Measurements from ENCODE around the gene LIPA.

Gene LIPA

GRCh38 chr10:89238956-89239644 lies 12.5 kb downstream of the LIPA start:
- no peak for DNase-seq

DNA sequence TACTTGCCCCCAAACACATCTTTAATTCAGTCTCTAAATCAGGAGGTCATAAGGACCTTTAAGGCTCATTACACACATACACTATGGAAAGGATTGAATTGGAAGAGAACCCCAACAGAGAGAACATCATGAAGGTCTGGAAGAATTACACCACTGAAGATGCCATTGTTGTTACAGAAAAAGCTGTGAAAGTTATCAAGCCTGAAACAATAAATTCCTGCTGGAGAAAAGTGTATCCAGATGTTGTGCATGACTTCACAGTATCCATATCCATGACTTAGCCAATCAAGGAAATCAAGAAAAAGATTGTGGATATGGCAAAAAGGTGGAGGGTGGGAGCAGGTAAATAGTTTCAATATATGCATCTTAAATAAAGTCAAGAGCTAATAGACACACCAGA lies 13.7 kb downstream of the LIPA start:
- no peak for DNase-seq

GRCh38 chr10:89236226-89236797 lies 15.3 kb downstream of the LIPA start:
- no peak for DNase-seq

DNA sequence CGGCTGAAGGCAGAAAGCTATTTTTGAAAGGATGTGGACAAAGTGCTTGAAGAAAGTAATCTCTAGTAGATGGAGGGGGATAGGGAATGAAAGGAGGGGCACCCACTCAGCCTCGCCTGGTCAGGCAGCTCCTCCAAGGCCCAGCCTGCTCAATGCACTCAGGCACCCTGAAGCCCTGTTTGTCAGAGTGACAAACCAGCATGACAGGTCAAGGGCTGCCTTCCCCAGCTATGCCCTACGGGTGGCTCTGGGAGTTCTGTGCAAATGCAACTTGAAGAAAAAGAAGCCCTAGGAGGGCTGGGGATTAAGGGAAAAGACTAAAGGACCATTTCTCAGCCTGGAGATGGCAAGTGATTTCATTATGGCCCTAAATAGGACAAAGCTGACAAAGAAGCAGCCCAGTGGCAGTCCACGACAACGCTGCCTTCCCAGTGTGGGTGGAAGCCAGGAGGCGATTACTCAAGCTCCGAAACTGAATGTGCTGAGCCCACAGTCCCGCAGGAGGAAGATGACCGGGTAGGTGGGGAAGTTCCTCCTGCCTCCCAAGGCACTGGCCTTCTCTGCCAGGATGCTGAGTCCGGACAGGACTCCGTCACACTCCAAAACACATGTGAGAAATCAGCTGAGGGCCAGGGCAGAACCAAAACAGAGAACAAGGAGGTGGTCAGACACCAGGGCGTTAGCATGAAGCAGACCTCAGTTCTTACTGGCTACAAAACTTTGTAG lies 16.3 kb downstream of the LIPA start:
- no peak for DNase-seq

DNA sequence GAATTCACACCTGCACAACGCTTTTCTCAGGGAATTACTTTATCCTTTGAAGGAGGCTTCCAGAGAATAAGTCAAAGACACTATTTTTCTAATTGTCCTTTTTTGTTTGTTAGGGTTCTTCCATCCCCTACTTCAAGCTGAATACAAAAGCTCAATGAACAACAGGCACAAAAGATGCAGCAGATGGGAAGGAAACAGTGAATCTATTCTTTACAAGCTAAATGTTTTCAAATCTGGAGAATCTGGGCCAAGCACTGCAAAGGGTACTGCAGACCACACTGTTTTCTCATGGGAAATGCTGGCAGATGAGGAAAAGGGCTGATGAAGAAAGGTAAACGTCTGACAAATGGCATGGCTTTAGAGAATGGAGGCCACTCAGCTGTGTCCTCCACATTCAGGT lies 18.5 kb downstream of the LIPA start:
- no peak for DNase-seq

- DNase-seq = no peak
Measured at GRCh38 chr10:89228962-89229361, 22.6 kb downstream of the LIPA start.

- DNase-seq = no peak
Measured at GRCh38 chr10:89228146-89228545, 23.4 kb downstream of the LIPA start.

DNA sequence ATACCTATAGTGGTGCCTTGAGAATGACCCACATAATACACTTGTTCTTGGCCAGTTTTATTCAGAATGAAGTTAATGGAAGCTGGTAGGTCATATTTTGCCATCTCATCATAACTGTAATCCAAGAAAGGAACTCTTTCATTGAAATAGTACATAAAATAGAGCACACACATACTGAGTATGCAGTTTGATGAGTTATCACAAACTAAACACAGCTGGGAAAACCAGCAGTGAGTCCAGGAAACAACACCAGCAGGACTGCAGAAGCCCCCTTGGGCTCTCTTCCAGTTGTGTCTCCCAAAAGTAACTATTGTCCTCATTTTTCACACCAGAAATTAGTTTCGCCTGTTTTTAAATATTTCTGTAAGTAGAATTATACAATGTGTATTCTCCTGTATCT lies 24.7 kb downstream of the LIPA start:
- no peak for DNase-seq

- peak; percentile 4 for DNase-seq
Measured at GRCh38 chr10:89224739-89225443, 26.7 kb downstream of the LIPA start.

DNA sequence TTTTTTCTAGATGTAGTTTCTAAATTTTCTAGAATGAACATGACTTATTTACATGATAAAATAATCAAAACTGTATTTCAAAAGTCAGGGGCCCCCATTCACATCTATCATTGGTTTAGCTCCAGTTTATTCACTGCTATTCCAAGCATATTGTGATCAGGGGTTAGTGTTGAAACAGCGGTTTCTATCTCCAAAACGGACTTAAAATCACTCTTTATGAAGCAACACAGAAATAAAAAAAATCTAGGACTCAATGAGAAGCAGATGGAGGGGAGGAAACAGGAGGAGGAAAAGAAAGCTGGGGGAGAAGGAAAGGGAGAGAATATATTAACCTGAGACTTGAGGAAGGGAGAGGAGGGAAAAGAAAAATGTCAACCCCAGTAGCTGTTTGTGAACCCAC lies 29.7 kb downstream of the LIPA start:
- no peak for DNase-seq

DNA sequence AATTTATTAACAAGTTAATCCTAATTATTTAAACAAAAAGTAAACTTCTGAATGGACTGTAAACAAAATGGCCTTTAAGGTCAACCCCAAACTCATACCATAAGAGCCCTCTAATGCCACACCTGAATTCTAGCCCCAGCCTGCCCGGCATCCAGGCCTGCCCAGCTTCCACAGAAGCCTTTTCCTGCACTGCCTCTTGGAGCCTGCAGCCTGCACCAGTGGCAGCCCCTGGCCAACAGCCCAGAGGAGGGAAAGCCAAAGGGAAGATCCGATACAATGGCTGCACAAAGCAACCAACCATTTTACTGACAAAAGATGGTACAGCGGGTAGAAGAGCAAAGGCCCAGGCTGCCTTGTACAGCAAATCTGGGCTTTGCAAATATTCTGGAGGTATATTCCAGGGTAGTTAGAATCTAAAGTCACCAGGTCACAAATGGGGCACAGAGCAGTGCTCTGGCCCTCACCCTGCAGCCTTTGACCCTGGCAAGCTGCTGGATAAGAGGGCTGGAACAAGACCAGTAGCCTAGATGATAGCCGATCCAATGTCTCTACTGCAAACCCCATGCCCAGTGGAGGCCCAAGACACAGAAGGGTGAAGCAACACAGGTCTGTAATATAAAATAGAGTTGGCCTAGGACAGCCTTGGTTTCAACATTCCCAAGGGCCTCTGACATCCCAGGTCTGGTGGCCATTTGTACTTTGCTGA lies 31.9 kb downstream of the LIPA start:
- DNase-seq = no peak

DNA sequence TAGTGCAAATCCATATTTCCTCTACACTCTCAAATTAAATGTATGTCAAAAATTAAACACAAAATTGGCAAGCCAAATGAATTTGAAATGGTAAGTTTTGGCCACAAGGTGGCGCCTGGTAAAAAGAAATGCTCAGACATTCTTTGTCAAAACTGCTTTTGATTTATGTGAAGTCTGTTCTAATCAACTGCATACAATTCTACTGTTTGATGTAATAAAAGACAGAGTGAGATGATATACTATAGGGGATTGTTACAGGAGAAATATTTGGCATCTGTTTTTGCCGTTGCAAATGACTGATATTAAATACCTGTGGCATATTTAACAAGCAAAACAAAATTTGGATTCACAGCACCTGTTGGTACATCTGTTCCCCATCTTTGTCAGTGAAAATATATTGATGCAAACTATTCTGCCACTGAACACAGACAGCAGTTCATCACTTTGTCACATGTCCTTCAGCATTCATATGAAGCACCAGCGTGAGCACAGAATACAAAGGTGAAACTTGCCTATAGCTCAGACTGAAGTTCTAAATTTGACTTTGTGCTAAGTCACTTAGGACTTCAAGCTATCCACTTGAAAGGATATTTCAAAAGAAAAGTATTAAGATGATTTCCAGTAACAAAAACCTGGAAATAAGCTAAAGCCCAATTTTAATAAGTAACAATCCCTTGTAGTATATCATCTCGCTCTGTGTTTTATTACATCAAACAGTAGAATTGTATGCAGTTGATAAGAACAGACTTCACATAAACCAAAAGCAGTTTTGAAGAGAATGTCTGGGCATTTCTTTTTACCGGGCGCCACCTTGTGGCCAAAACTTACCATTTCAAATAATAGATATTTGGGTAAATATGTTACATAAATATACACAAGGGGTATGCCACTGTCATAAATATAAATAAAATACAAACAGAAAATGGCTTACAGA lies 34.3 kb downstream of the LIPA start:
- peak; percentile 38 for DNase-seq

GRCh38 chr10:89216056-89216455 lies 35.5 kb downstream of the LIPA start:
- DNase-seq = no peak

DNA sequence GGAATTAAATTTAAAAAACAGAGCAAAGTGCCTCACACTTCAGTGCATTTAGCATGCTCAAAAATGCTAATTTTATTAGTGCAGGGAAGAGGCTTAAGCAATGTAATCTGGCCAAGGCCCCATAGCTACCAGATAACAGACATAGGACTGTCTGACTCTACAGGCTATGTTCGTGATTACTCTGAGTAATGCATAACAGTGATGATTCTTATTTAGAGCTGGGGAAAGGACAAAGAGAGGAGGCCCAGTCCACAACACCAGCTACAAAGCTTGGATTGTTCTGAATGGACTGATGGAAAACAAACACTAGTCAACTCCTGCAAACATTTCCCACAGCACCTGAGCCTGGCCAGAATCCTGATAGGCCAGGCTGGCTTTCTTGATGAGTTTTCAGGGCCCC lies 36.1 kb downstream of the LIPA start:
- DNase-seq = no peak

DNA sequence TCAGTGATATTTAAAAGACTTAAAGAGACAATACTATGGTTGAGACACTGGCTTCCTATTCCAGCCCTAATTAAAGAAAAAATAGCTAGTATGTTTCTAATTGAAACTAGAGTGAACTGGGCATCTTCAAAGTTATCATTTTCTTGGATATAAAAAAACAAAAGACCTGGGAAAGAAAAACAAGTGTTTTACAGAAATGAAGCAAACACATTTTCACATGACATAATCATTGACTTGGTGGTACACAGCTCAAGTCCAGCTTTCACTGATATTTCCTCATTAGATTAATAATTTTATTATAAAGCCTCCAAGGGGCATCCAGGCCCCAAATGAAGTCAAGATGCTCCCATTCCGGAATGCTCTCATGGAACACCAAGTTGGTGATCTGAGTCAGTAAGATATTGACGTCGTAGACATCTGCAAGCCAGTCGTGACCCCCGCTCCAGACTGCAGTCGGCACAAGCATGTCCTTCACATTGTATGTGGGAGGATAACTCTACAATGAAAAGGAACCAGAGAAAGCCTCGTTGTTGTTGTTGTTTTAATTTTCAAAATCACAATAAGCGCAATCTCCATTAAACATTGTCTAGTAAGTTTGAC lies 36.9 kb downstream of the LIPA start:
- DNase-seq = no peak

DNA sequence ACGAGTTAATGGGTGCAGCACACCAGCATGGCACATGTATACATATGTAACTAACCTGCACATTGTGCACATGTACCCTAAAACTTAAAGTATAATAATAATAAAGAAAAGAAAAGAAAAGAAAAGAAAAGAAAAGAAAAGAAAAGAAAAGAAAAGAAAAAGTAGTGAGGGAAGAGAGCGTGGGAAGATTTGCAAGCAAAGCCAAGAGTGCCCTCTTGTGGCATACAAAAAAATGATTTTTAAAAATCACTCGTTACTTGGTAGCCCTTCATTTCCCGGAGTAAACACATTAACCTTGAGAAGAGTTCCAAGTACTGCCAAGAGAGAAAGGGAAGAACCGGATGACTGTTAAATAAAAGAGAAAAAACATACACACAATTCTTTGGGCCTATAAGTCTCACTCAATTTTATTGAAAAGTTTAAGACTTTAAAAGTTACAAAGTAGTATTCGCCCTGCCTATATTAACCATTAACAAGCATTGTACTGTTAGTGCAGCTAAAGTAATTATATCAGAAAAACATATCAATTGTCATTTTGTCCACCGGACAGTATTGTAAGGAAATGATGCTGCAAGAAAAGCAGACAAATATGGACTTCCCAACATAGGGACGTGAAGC lies 38.3 kb downstream of the LIPA start:
- DNase-seq = no peak

- no peak for DNase-seq
Measured at GRCh38 chr10:89210794-89211425, 40.7 kb downstream of the LIPA start.

GRCh38 chr10:89209718-89210117 lies 41.9 kb downstream of the LIPA start:
- DNase-seq = no peak

DNA sequence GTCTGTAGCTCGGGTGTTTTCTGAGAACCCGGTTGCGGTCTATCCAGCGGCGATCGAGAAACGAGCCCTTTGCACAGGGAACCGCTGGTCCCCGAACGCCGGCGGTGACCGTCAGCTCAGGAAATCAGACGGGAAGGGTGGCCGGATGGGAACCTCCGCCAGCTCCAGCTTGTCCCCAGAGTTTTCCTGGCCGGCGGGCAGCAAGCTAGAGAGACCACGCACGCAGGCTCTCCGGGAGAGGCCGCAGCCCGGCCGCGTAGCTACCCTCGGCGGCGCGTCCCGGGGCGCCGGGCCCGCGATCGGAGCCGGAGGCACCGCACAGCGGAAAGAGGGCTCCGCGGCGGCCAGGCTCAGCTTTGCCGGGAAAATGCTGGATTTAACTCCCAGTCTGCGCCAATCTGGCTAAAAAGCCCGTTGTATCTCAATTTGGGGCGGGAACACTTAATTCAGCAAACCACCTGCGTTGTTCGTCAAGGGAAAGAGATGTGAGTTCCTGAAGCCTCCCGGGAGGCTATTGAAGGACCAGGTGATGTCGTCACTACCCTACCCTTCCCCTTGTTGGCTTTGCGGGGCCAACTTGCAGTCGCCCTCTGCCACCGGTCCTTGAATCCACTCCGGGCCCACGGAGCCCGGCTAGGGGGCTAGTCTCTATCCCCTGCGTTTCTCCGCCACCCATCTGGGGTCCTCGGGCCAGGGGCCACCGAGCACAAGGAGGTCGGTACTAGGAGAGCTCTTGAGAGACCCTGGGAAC lies 43.6 kb downstream of the LIPA start:
- DNase-seq = no peak
